Endothelial cell of umbilical vein (primary cell): ENCODE results near the gene COMT. TPM values are rescaled to one million over a fixed set of nuclear protein-coding genes. Genes with fewer than 3 reads are reported as not detected.

Experiments used
- BruUV-seq: library from RNA; stranded (reverse); fragments of 400-500 nt; replicated peaks from 2 replicates; lab custom pipeline; 2021; lab: Mats Ljungman, UMichigan
- CTCF ChIA-PET: fragments of 300-600, 350-600 bp; sonication (Branson Sonifier 250); formaldehyde crosslinking; loops from one replicate; lab custom pipeline; 2021; ENCODE audit warnings: antibody characterized with exemption, inconsistent platforms; lab: Charles Lee
- POLR2A ChIA-PET: fragments of 300-600, 350-600 bp; sonication (Branson Sonifier 250); formaldehyde crosslinking; loops from one replicate; lab custom pipeline; 2021; ENCODE audit warnings: antibody characterized with exemption, inconsistent platforms; lab: Charles Lee
- DNase-seq: peaks from one replicate; pipeline ENCODE4 v3.0.0-alpha.2; 2011; ENCODE audit warnings: low read depth, low spot score
- FAIRE-seq: peaks from 2 replicates; lab custom pipeline; 2011; peaks lifted over from hg19 to GRCh38; lab: Jason Lieb, UNC
- H2AFZ ChIP-seq: 2 replicates; pipeline ENCODE4 v1.6.0; 2012; ENCODE audit warnings: low read depth, low read length, control low read depth, inconsistent platforms
- H3K27ac ChIP-seq: 2 replicates; pipeline ENCODE4 v1.5.1; 2011; ENCODE audit warnings: low read depth, mild to moderate bottlenecking, control low read depth, low read length, moderate library complexity; ENCODE audit not compliant: insufficient read depth
- H3K27me3 ChIP-seq, 2 experiments: 2 replicates each; pipeline versions ENCODE4 v1.6.0 to v1.6.1; 2011; ENCODE audit warnings: low read length in 2 of 2, mixed read lengths in 1 of 2; ENCODE audit not compliant: control insufficient read depth in 2 of 2, insufficient read depth in 2 of 2
- H3K36me3 ChIP-seq, 2 experiments: 2 replicates in 1 of 2; 3 replicates in 1 of 2; pipeline ENCODE4 v1.5.1; 2011; ENCODE audit warnings: low read length in 2 of 2, mild to moderate bottlenecking in 1 of 2, moderate library complexity in 1 of 2; ENCODE audit not compliant: control insufficient read depth in 2 of 2, insufficient read depth in 2 of 2; ENCODE audit errors: extremely low read depth in 1 of 2
- H3K4me1 ChIP-seq: 3 replicates; pipeline ENCODE4 v1.5.1; 2011; ENCODE audit warnings: mild to moderate bottlenecking, low read length; ENCODE audit not compliant: control insufficient read depth, insufficient read depth; ENCODE audit errors: extremely low read depth
- H3K4me2 ChIP-seq: 2 replicates; pipeline ENCODE4 v1.6.1; 2011; ENCODE audit warnings: low read length, control low read depth, mixed read lengths; ENCODE audit not compliant: insufficient read depth
- H3K4me3 ChIP-seq, 3 experiments: fragments of 200-600 bp in 1 of 3; sonication (generic), shearing (Covaris generic) in 1 of 3; replicated peaks in 1 of 3; 2 replicates each; pipeline ENCODE4 v1.5.1; 2011 to 2016; ENCODE audit warnings: control low read depth in 3 of 3, low read length in 3 of 3, mild to moderate bottlenecking in 2 of 3, inconsistent platforms in 1 of 3, low read depth in 1 of 3, moderate library complexity in 1 of 3; ENCODE audit not compliant: insufficient read depth in 1 of 3
- H3K79me2 ChIP-seq: 2 replicates; pipeline ENCODE4 v1.6.0; 2012; ENCODE audit warnings: low read length, inconsistent platforms; ENCODE audit not compliant: control insufficient read depth, insufficient read depth
- H3K9ac ChIP-seq: replicated peaks from 2 replicates; pipeline ENCODE3; 2011; ENCODE audit warnings: low read length, control low read depth; ENCODE audit not compliant: insufficient read depth; ENCODE audit errors: extremely low read depth
- H3K9me1 ChIP-seq: replicated peaks from 3 replicates; pipeline ENCODE4 v1.6.0; 2011; ENCODE audit warnings: mild to moderate bottlenecking, low read length; ENCODE audit not compliant: control insufficient read depth, insufficient read depth; ENCODE audit errors: extremely low read depth
- H3K9me3 ChIP-seq: replicated peaks from 2 replicates; pipeline ENCODE4 v1.5.1; 2012; ENCODE audit warnings: low read length, inconsistent platforms; ENCODE audit not compliant: control insufficient read depth, insufficient read depth
- H4K20me1 ChIP-seq: replicated peaks from 2 replicates; pipeline ENCODE3; 2011; ENCODE audit warnings: mild to moderate bottlenecking, low read length; ENCODE audit not compliant: control insufficient read depth, insufficient read depth; ENCODE audit errors: extremely low read depth
- CTCF ChIP-seq, 2 donors: IDR thresholded peaks; 1 replicate in 1 of 2; 2 replicates in 1 of 2; pipeline ENCODE4 v1.5.1; 2011; ENCODE audit warnings: low read length in 2 of 2, mild to moderate bottlenecking in 2 of 2, moderate library complexity in 2 of 2, control low read depth in 1 of 2, inconsistent platforms in 1 of 2, low read depth in 1 of 2; ENCODE audit not compliant: insufficient read depth in 1 of 2; ENCODE audit errors: extremely low read depth in 1 of 2
- EZH2 ChIP-seq: IDR thresholded peaks from 2 replicates; pipeline ENCODE4 v1.6.1; 2012; ENCODE audit warnings: borderline replicate concordance, low read depth, mild to moderate bottlenecking, moderate library complexity, low read length, inconsistent platforms; ENCODE audit not compliant: severe bottlenecking
- FOS ChIP-seq: IDR thresholded peaks from 2 replicates; pipeline ENCODE4 v1.6.1; 2011; ENCODE audit warnings: mild to moderate bottlenecking, low read length, moderate library complexity, borderline replicate concordance; ENCODE audit not compliant: insufficient read depth
- GATA2 ChIP-seq: IDR thresholded peaks from 2 replicates; pipeline ENCODE4 v1.7.0; 2011; ENCODE audit warnings: low read depth, mild to moderate bottlenecking, moderate library complexity, mixed read lengths, low read length; ENCODE audit not compliant: insufficient read length, insufficient read depth
- JUN ChIP-seq: IDR thresholded peaks from 2 replicates; pipeline ENCODE4 v1.6.1; 2011; ENCODE audit warnings: borderline replicate concordance, low read depth; ENCODE audit not compliant: insufficient read length, insufficient read depth
- MAX ChIP-seq: IDR thresholded peaks from 2 replicates; pipeline ENCODE4 v1.6.1; 2011; ENCODE audit not compliant: insufficient read depth, insufficient read length
- MYC ChIP-seq: IDR thresholded peaks from one replicate; pipeline ENCODE4 v1.6.1; 2011; ENCODE audit warnings: mild to moderate bottlenecking, low read depth, low read length
- POLR2A ChIP-seq: IDR thresholded peaks from 2 replicates; pipeline ENCODE4 v1.6.1; 2012; ENCODE audit warnings: low read depth, mild to moderate bottlenecking, control low read depth, low read length
- POLR2AphosphoS5 ChIP-seq: IDR thresholded peaks from 2 replicates; pipeline ENCODE4 v1.6.1; 2012; ENCODE audit warnings: low read depth, mild to moderate bottlenecking, control low read depth, low read length, moderate library complexity; ENCODE audit not compliant: insufficient read depth
- dilution Hi-C: fragments of 300-500 bp; cut with MboI; formaldehyde crosslinking; loops from one replicate; pipeline ENCODE4 v1.15.0; 2019; ENCODE audit warnings: low sequenced_read_pairs; ENCODE audit not compliant: extremely low pct_ligation_motif_present
- intact Hi-C: fragments of 100-400 bp; cut with micrococcal nuclease; formaldehyde crosslinking; loops from one replicate; pipeline ENCODE4 v1.10.0; 2022
- polyA plus RNA-seq, 4 experiments: library from polyadenylated mRNA; depleted of rRNA in 3 of 4; stranded (reverse) in 3 of 4; unstranded in 1 of 4; fragments of >200 nt; gene quantifications; 2 replicates each; pipeline versions ENCODE4 v1.2.1 to v1.2.3, GENCODE V29; 2011 to 2012; ENCODE audit warnings: missing spikeins in 1 of 4
- total RNA-seq: library from RNA; stranded (reverse); gene quantifications from 2 replicates; pipeline ENCODE4 v1.2.3, GENCODE V29; 2021

The COMT gene
- total and polyA plus RNA-seq, 2 donors (not counting 3 experiments of a cell fraction or from before 2014, with no cell fraction given), result 221 to 537 TPM

- Histone ChIP-seq H2AFZ (peak overlapping the region; percentile 55), H3K27ac (peak overlapping the region; percentile 80), H3K36me3 (peaks cover 0 to 5% of the 10 kb centered on the region in 2 experiments), H4K20me1 (no peaks in the 10 kb centered on the region), H3K4me2 (peak overlapping the region; percentile 44), H3K4me3 (peak overlapping the region; percentile 67 to 87 (median 78)), H3K79me2 (peaks cover 13% of the 10 kb centered on the region), H3K27me3 (no peaks in the 10 kb centered on the region), H3K9me3 (no peaks in the 10 kb centered on the region), H3K4me1 (peaks cover 26% of the 10 kb centered on the region), H3K9me1 (no peaks in the 10 kb centered on the region), H3K9ac (peak overlapping the region; percentile 94)
- BruUV-seq, result TSS peak; percentile 87
- dilution Hi-C loops, result no loop called here
- peak; percentile 88 for FAIRE-seq
- TF ChIP-seq POLR2A (peak; percentile 76), GATA2 (no peak), FOS (no peak), CTCF (IDR thresholded peaks at IDR 0.05; ENCODE audit: extremely low read depth in 1 of 2, insufficient read depth in 1 of 2, low read depth in 1 of 2, low read length in 2 of 2) (peak in 1 of 2 donors; percentile 5), JUN (no peak), POLR2AphosphoS5 (peak; percentile 83), MYC (no peak), EZH2 (no peak), MAX (peak; percentile 71)
- CTCF ChIA-PET, result interaction anchor here (0.6 to 4.4 kb wide), 9 partner anchors 10 to 792 kb away, joined by 3 to 78 read pairs (median 4); no protein-coding TSS in a partner anchor
- POLR2A ChIA-PET, result interaction anchor here (0.6 to 1.8 kb wide), 4 partner anchors 12 to 27 kb away, joined by 3 to 7 read pairs (median 6); no protein-coding TSS in a partner anchor
- DNase-seq, result peak; percentile 77
- intact Hi-C loops, result loop anchor here (1.0 kb wide), 3 partner anchors 11 to 27 kb away; no protein-coding TSS in a partner anchor
Measured at GRCh38 chr22:19986410-19987341, 45.1 kb downstream of the COMT start.
